WERI-Rb-1 (cell line): Measurements from ENCODE around the gene MAGOH.
"Not testable (repeated sequence)": the region's sequence is repeated elsewhere in the genome, so short reads cannot be mapped to it uniquely, and the experiment has no call there.

ENCODE experiments used
- DNase-seq: peaks from one replicate; pipeline ENCODE4 v3.0.0-alpha.2; 2020
- H3K27ac ChIP-seq: fragments of 250-450 bp; sonication (Bioruptor Pico); 2 replicates; pipeline ENCODE4 v1.5.1; 2020; ENCODE audit warnings: mild to moderate bottlenecking, moderate library complexity
- H3K27me3 ChIP-seq: fragments of 250-450 bp; sonication (Bioruptor Pico); 2 replicates; pipeline ENCODE4 v1.5.1; 2021; ENCODE audit warnings: mild to moderate bottlenecking, low read depth, moderate library complexity; ENCODE audit not compliant: insufficient read depth, severe bottlenecking
- H3K36me3 ChIP-seq: fragments of 250-450 bp; sonication (Bioruptor Pico); 2 replicates; pipeline ENCODE4 v1.5.1; 2020; ENCODE audit warnings: mild to moderate bottlenecking, moderate library complexity
- H3K4me3 ChIP-seq: 2 replicates; pipeline ENCODE4 v1.5.1; 2011; ENCODE audit warnings: low read depth, mild to moderate bottlenecking, control low read depth, low read length
- H3K9me3 ChIP-seq: fragments of 250-450 bp; sonication (Bioruptor Pico); 2 replicates; pipeline ENCODE4 v1.5.1; 2021; ENCODE audit warnings: mild to moderate bottlenecking, moderate library complexity; ENCODE audit not compliant: severe bottlenecking
- TF ChIP-seq, protein P1 (sequence below): IDR thresholded peaks from 2 replicates; pipeline ENCODE4 v1.5.1; 2011; ENCODE audit warnings: low read depth, mild to moderate bottlenecking, control low read depth, inconsistent platforms, low read length

The MAGOH gene

DNA sequence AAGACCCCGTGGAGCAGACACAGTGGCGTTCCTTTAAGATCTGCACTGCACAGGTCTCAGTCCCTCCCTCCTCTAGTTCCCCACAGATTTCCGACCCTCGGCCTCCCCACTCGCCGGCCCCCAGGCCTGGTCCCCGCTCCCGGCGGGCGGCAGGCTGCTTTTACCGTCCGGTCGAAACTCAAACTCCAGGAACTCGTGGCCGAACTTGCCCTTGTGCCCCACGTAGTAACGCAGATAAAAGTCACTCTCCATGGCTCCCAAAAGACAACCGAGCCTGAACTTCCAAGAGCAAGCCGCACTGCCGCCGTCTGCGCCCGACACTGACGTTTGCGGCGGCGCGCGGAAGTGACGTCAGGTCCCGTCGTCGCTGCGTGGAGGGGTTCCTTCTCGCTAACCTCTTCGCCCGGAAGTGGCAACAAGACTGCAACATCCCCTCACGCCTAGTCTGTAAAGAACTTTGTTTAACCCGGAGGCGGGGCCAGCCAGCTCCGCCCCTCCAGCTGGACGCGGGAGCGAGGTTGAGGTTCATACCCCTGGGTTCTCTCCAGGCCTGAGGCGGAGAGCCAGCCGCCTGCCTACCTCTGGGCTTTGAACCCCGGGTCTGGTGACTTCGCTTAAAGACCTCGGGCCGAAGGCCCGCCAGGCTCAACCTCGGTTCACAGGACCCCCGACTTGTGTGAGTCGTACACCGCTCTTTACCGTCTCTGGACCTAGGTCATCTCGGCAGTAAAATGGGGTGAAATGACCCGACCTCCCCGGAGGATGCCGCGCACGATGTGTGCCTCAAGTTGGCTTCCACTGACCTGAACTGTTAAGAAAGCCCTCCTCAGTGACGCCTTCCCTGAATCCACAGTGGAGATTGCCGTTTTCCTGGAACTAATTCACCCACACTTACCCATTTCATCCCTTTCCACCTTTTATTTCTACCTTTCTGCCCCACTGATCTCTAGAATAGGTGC lies at the start of gene MAGOH:
Gene MAGOH, minus strand, starts transcription at position 322 of the 959 bp plus-strand sequence. Its CDS starts 70 bp downstream, at position 252.
- Histone ChIP-seq H3K27ac (peak within 1 kb of the TSS; percentile 72), H3K27me3 (no peaks in the 10 kb centered on the region), H3K36me3 (peaks cover 31% of the 10 kb centered on the region), H3K4me3 (peak within 1 kb of the TSS; percentile 100), H3K9me3 (no peaks in the 10 kb centered on the region)
- DNase-seq, result peak; percentile 94
- TF ChIP-seq, protein P1, sequence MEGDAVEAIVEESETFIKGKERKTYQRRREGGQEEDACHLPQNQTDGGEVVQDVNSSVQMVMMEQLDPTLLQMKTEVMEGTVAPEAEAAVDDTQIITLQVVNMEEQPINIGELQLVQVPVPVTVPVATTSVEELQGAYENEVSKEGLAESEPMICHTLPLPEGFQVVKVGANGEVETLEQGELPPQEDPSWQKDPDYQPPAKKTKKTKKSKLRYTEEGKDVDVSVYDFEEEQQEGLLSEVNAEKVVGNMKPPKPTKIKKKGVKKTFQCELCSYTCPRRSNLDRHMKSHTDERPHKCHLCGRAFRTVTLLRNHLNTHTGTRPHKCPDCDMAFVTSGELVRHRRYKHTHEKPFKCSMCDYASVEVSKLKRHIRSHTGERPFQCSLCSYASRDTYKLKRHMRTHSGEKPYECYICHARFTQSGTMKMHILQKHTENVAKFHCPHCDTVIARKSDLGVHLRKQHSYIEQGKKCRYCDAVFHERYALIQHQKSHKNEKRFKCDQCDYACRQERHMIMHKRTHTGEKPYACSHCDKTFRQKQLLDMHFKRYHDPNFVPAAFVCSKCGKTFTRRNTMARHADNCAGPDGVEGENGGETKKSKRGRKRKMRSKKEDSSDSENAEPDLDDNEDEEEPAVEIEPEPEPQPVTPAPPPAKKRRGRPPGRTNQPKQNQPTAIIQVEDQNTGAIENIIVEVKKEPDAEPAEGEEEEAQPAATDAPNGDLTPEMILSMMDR, result no peak

DNA sequence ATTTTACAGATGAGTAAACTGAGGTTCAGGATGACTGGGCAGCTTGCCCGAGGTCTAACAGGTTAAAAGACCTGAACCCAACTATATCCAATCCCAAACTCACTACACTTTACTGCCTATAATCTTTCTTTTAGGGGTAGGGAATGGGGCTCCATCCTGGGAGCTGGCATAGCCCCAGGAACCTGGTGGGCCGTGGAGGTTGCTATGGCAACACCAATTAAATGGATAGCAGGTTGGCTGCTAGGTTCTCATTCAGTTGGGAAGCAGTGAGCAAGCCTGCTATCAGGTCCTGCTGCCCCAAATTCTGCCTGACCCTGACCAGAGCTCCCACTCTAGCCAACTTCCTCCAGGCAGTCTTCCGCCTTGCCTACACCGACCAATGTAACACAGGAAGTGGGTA lies 48.6 kb upstream of the MAGOH start:
- Histone ChIP-seq H3K27ac (peak overlapping the region; percentile 99), H3K9me3 (no peaks in the 10 kb centered on the region), H3K36me3 (peaks cover 77% of the 10 kb centered on the region), H3K27me3 (no peaks in the 10 kb centered on the region), H3K4me3 (no peak overlapping the region)
- DNase-seq, result no peak
- TF ChIP-seq, protein P1, result no peak

DNA sequence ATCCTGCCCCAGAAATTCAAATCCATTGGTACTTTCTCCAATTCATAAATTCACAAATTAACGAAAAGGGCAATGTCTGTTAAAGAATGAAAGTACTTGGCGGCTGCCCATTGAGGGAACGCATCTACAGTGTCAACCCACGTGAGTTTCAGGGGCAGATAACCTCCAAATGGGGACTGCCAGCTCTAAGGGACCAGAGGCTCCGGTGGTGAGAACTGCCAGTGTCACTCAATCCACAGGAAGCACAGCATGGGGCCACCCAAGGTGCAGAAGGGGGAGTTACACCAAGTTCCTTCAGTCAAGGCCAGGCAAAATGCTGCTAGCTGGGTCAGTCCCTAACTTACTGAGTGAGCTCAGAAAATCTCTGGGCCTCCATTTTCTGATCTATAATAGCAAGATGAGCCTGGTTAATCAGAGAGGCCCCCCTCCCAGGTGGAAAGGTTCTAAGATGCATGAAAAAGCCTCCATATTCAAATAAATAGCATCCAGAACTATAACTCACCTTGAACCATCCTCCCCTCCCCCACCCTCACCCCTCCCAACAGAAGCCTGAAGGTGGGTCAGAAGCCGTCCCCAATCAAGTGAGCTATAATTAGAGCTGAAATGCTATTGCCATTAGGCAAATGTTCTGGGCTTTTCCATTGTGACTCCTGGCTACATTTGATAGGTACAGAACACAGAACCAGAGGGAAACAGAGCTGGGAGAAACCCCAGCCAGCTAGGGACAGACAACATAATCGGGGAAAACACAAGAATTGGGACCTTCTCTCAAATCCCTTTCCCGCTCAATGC lies 47.8 kb upstream of the MAGOH start:
- DNase-seq, result no peak
- no peaks in the 10 kb centered on the region for H3K27me3 ChIP-seq
- H3K4me3 ChIP-seq, result no peak overlapping the region
- H3K36me3 ChIP-seq, result peaks cover 75% of the 10 kb centered on the region
- H3K27ac ChIP-seq, result peak overlapping the region; percentile 99
- TF ChIP-seq, protein P1, result no peak
- H3K9me3 ChIP-seq, result no peaks in the 10 kb centered on the region

DNA sequence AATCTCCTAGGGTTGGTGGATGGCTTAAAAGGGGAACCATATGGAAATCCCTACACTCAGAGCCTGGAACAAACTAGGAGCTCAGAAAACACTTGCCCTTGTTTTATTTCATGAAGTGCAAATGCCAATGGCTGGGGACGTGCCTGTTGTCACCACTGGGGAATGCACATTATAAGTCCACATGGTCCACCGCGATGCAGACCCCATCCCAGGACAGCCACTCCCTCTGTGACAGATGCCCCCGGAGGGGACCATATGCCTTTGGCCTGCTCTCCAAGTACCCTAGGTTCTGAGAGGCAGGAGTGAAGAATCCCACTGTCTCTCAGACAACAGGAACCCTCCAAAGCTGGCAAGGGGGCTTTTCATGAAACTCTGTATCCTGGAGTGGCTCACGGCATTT lies 47.2 kb upstream of the MAGOH start:
- TF ChIP-seq, protein P1, result no peak
- Histone ChIP-seq H3K9me3 (no peaks in the 10 kb centered on the region), H3K4me3 (no peak overlapping the region), H3K36me3 (peaks cover 74% of the 10 kb centered on the region), H3K27me3 (no peaks in the 10 kb centered on the region), H3K27ac (peak overlapping the region; percentile 8; the same call in 1 of the 2 replicates)
- DNase-seq, result no peak

DNA sequence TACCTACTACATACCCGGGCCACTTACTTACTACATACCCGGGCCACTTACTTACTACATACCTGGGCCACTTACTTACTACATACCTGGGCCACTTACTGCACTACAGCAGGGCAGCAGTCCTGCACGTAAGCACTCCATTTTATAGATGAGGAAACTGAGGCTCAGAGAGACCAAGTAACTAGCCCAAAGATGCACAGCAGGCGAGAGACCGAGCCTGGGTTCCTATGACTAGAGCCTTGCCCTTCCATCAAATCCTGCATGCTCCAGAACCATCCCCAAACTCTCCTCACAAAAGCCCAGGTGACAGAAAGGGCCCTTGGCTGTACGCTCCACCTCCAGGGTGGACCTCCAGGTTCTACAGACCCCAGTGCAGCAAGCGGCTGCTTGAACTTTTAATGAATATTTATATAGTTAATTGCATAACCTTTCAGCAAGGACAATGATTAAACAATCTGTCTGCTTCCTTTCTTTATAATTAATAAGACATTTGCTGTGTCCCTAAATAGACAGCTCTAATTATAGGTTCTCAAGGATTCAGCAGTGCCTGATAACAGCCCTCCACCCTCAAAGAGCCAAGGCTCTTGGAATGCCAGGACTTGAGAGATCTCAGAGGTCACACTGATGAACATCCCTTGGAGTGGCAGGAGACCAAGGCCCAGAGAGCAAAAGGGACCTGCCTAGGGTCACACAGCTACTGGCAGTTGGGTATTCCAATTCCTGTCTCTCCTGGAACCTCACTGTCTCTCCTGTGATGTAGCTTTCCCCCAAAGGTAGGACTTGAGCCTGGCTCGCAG lies 46.1 kb upstream of the MAGOH start:
- Histone ChIP-seq H3K27ac (peak overlapping the region; percentile 19; the same call in 1 of the 2 replicates), H3K36me3 (peaks cover 70% of the 10 kb centered on the region)

DNA sequence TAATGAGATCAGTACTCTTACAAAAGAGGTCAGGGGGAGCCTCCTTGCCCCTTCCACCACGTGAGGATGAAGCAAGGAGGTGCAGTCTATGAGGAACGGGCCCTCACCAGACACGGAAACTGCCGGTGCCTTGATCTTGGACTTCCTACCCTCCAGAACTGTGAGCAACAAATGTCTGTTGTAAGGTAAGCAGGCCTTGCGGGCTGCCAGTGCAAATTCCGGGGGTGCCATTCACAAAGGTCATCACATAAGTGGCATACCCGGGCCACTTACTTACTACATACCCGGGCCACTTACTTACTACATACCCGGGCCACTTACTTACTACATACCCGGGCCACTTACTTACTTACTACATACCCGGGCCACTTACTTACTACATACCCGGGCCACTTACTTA lies 44.8 kb upstream of the MAGOH start:
- H3K4me3 ChIP-seq, H3K27me3 ChIP-seq, H3K9me3 ChIP-seq: not testable (repeated sequence)
- Histone ChIP-seq H3K36me3 (peaks cover 75% of the 10 kb centered on the region), H3K27ac (peak overlapping the region; percentile 5; the same call in 1 of the 2 replicates)
- DNase-seq, result peak; percentile 47

More for the DNA sequence above, 46.1 kb upstream of the MAGOH start:
- TF ChIP-seq, protein P1, result no peak
- H3K9me3 ChIP-seq, result no peaks in the 10 kb centered on the region
- DNase-seq, result no peak
- H3K27me3 ChIP-seq, result no peaks in the 10 kb centered on the region
- H3K4me3 ChIP-seq, result no peak overlapping the region
